ENCODE measurements around the gene INSC. TPM values are rescaled to one million over a fixed set of nuclear protein-coding genes. Genes with fewer than 3 reads are reported as not detected.
"Not testable (repeated sequence)": the region's sequence is repeated elsewhere in the genome, so short reads cannot be mapped to it uniquely, and the experiment has no call there.

The INSC gene
- total RNA-seq, 1 experiment from 2014 or later, result 0.17 TPM

DNA sequence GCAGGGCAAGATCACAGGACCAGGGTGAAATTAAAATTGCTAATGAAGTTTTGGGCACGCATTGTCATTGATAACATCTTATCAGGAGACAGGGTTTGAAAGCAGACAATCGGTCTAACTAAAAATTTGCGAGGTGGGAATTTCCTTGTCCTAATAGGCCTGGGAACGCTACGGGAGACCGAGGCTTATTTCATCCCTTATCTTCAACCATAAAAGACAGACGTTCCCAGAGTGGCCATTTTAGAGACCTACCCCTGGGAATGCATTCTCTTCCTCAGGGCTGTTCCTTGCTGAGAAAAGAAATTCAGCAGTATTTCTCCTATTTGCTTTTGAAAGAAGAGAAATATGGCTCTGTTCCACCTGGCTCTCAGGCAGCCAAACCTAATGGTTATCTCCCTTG, 45.0 kb upstream of the INSC start:
- ATAC-seq, result not testable (repeated sequence)

DNA sequence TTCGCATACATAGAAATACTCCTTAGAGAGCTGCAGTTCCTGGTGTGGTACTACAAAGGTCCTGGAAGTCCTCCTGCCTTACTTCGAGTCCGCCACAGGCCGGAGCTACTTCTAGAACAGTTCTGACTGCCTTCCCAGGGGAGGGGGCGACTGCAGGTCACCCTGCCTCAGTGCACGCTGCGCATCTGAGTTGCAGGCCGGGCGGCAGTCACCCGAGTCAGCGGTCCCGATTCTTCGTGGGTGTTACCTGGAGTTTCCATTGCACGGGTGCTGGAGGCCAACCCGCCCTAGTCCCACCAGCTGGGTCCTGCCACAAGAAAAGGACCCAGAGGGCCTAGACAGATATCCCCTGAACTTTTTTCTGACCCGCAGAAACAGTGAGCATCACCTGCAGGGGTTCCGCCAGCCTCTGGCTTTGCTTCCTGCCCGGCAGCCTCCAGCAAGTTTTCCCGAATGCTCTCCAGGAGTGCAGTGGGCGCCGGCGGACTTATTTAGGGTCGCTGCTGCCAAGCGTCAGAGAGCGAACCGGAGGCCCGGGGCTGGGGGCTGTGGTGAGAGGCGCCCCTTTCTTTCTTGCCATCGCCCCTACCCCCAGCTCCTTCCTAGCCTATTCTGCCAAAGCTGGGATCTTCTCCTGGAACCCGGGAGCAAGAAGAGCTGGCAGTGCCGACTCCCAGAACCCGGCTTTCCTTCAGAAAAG, 43.0 kb upstream of the INSC start:
- H3K27me3 ChIP-seq (ENCODE audit: insufficient read depth, low read length), result no peaks in the 10 kb centered on the region
- H2AFZ ChIP-seq (ENCODE audit: low read depth, low read length, poor library complexity, severe bottlenecking), result no peak overlapping the region
- H3K9me3 ChIP-seq (ENCODE audit: control insufficient read depth in 1 of 2, insufficient read depth in 1 of 2, low read depth in 1 of 2, low read length in 2 of 2), result no peaks in the 10 kb centered on the region
- RAD21 ChIA-PET (ENCODE audit: low non-redundant PET in 1 of 2, low total read pairs in 2 of 2, uncharacterized antibody in 2 of 2, unreplicated experiment in 2 of 2), result no interaction called here
- DNase-seq (ENCODE audit: low read depth, low spot score) (no peak), ATAC-seq (no peak)
- no peaks in the 10 kb centered on the region for H3K9me2 ChIP-seq (ENCODE audit: insufficient read depth)
- TF ChIP-seq JUND (IDR thresholded peaks at IDR 0.05) (no peak), EZH2phosphoT487 (IDR thresholded peaks at IDR 0.05; ENCODE audit: borderline replicate concordance) (no peak), ZFX (IDR thresholded peaks at IDR 0.05) (no peak), SRF (IDR thresholded peaks at IDR 0.05; ENCODE audit: low read depth) (no peak), EZH2 (IDR thresholded peaks at IDR 0.05) (no peak), FOSL1 (IDR thresholded peaks at IDR 0.05; ENCODE audit: low read depth) (no peak), ZNF274 (IDR thresholded peaks at IDR 0.05; ENCODE audit: low read depth, low read length) (no peak), ELF1 (IDR thresholded peaks at IDR 0.05; ENCODE audit: borderline replicate concordance, low read depth) (no peak), CEBPB (IDR thresholded peaks at IDR 0.05; ENCODE audit: low read depth) (no peak)
- TF ChIP-seq, protein P1, sequence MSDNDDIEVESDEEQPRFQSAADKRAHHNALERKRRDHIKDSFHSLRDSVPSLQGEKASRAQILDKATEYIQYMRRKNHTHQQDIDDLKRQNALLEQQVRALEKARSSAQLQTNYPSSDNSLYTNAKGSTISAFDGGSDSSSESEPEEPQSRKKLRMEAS (IDR thresholded peaks at IDR 0.05), result no peak
- TF ChIP-seq, protein P2, sequence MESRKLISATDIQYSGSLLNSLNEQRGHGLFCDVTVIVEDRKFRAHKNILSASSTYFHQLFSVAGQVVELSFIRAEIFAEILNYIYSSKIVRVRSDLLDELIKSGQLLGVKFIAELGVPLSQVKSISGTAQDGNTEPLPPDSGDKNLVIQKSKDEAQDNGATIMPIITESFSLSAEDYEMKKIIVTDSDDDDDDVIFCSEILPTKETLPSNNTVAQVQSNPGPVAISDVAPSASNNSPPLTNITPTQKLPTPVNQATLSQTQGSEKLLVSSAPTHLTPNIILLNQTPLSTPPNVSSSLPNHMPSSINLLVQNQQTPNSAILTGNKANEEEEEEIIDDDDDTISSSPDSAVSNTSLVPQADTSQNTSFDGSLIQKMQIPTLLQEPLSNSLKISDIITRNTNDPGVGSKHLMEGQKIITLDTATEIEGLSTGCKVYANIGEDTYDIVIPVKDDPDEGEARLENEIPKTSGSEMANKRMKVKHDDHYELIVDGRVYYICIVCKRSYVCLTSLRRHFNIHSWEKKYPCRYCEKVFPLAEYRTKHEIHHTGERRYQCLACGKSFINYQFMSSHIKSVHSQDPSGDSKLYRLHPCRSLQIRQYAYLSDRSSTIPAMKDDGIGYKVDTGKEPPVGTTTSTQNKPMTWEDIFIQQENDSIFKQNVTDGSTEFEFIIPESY (IDR thresholded peaks at IDR 0.05; ENCODE audit: extremely low read depth, insufficient replicate concordance, low read length), result no peak
- H3K79me2 ChIP-seq (ENCODE audit: insufficient read depth, low read length), result no peaks in the 10 kb centered on the region
- H3K4me2 ChIP-seq (ENCODE audit: low read length), result no peak overlapping the region
- no peak overlapping the region for H3K27ac ChIP-seq (ENCODE audit: low read depth, low read length)
- H3K36me3 ChIP-seq (ENCODE audit: control insufficient read depth in 1 of 2, insufficient read depth in 2 of 2, low read length in 2 of 2), result no peaks in the 10 kb centered on the region
- H3K4me3 ChIP-seq (replicated peaks in 1 of 2; ENCODE audit: low read depth in 1 of 2, low read length in 2 of 2), result no peak overlapping the region
- no peaks in the 10 kb centered on the region for H4K20me1 ChIP-seq (ENCODE audit: insufficient read depth)
- POLR2A ChIA-PET, result no interaction called here
- H3K4me1 ChIP-seq (ENCODE audit: control insufficient read depth in 1 of 2, insufficient read depth in 2 of 2, low read length in 2 of 2), result peaks cover 7 to 11% of the 10 kb centered on the region in 2 experiments; a peak in 2 of 4 replicates
- CTCF ChIA-PET, result no interaction called here
- no peak overlapping the region for H3K9ac ChIP-seq (ENCODE audit: low read length)
- intact Hi-C loops (cut with micrococcal nuclease), result no loop called here
- BruUV-seq (replicated peaks), result no TSS peak

More for the DNA sequence above, 45.0 kb upstream of the INSC start:
- H3K4me1 ChIP-seq (ENCODE audit: control insufficient read depth in 1 of 2, insufficient read depth in 2 of 2, low read length in 2 of 2); H3K9me2 ChIP-seq (ENCODE audit: insufficient read depth); H3K36me3 ChIP-seq (ENCODE audit: control insufficient read depth in 1 of 2, insufficient read depth in 2 of 2, low read length in 2 of 2); RAD21 ChIA-PET (ENCODE audit: low non-redundant PET in 1 of 2, low total read pairs in 2 of 2, uncharacterized antibody in 2 of 2, unreplicated experiment in 2 of 2); intact Hi-C loops (cut with micrococcal nuclease); POLR2A ChIA-PET; H3K27ac ChIP-seq (ENCODE audit: low read depth, low read length); H3K27me3 ChIP-seq (ENCODE audit: insufficient read depth, low read length); H3K4me3 ChIP-seq (replicated peaks in 1 of 2; ENCODE audit: low read depth in 1 of 2, low read length in 2 of 2); H3K9me3 ChIP-seq (ENCODE audit: control insufficient read depth in 1 of 2, insufficient read depth in 1 of 2, low read depth in 1 of 2, low read length in 2 of 2); DNase-seq (ENCODE audit: low read depth, low spot score); BruUV-seq (replicated peaks); H3K79me2 ChIP-seq (ENCODE audit: insufficient read depth, low read length); H2AFZ ChIP-seq (ENCODE audit: low read depth, low read length, poor library complexity, severe bottlenecking); H3K4me2 ChIP-seq (ENCODE audit: low read length); H3K9ac ChIP-seq (ENCODE audit: low read length); CTCF ChIA-PET; H4K20me1 ChIP-seq (ENCODE audit: insufficient read depth): not testable (repeated sequence)

Measured in HCT116 (cell line).